LoVo (cell line): ENCODE results near the gene LRIF1.
"Not testable (repeated sequence)": the region's sequence is repeated elsewhere in the genome, so short reads cannot be mapped to it uniquely, and the experiment has no call there.

Experiments used
- DNase-seq: peaks from one replicate; pipeline ENCODE4 v3.0.0-alpha.2; 2016; ENCODE audit warnings: low spot score

LRIF1 gene

DNA sequence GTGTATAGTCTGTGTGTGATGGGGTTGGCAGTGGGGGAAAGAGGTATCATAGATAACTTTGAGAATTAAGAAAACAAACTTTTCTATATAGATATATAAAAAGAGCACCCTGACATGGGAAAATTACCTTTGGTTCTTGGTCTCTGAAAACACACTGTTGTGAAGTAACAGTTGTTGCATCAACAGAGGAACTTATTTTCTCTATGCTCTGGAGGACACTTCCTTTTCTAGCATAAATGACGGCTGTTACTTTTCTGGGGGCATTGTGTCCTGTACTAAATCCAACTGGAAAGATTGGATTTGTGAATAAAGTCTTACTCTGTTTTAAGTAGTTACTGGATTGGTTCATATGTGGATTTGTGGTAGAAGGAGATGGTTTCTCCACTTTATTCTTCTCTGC lies 12.6 kb downstream of the LRIF1 start:
- no peak for DNase-seq

DNA sequence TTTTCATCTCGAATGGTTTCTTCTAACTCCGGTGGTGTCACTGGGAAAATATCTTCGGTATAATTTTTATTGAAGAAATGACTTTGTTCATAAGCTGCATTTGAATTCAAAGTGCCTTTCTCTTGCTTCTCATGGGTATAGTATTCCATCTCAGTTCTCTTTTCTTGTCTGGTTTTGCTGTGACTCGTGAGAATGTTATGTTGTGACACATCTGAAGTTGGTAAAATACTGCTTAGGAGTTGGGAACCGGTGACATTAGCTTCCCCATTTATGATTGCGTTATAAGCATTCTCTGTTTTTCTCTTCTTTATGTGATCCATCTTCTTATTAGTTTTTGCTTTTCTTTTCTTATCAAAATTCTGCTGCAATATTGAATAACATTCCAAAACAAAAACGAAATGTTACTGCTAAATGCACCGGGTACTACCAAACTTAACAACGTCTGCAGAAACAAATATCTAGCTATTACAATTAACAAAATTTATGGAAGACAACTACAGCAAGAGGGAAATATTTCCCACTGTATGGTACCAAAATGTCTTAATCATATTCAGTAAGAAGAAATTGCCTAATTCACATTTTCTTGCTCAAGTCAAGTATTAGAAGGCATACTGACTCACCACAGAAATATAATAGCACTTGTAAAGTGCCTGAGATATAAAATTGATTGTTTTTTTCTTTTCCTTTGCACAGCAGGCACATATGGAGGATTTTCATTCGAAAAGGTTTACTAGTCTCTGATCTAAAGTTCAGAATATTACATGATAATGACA lies 15.5 kb downstream of the LRIF1 start:
- no peak for DNase-seq

DNA sequence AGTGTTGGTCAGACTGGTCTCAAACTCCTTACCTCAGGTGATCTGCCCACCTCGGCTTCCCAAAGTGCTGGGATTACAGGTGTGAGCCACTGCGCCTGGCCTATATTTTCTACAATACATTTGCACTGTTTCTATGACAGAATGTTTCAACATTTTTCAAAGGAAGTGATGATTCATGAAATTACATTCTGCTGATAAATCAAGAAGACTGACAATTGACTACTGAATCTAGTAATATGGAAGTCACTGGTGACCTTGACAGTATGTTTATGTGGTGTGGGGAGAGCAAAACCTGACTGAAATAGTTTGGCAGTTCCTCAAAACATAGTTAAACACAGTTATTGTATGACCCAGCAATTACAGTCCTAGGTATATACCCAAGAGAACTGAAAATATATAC lies 18.1 kb downstream of the LRIF1 start:
- DNase-seq = no peak

DNA sequence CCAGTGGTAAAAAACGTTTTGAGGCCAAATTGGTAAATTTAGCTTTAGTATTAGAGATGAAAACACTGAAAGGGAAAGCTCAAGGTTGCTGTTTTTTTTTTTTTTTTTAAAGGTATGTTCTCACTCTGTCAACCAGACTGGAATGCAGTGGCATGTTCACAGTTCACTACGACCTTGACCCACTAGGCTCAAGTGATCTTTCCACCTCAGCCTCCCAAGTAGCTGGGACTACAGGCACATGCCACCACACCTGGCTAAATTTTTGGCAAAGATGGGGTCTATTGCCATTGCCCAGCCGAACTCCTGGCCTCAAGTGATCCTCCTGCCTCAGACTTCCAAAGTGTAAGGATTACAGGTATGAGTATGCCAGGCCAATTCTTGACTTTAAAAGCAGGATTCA lies 18.9 kb downstream of the LRIF1 start:
- no peak for DNase-seq

DNA sequence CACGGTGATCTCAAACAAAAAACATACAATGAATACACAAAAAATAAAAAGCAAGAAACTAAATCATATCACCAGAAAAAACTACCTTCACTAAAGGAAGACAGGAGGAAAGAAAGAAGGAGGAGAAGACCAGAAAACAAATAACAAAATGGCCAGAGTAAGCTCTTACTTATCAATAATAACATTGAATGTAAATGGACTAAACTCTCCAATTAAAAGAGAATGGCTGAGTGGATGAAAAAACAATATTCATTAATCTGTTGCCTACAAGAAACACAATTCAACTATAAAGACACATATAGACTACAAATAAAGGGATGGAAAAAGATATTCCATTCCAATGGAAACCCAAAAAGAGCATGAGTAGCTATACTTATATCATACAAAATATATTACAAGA lies 27.2 kb downstream of the LRIF1 start:
- DNase-seq = no peak

DNA sequence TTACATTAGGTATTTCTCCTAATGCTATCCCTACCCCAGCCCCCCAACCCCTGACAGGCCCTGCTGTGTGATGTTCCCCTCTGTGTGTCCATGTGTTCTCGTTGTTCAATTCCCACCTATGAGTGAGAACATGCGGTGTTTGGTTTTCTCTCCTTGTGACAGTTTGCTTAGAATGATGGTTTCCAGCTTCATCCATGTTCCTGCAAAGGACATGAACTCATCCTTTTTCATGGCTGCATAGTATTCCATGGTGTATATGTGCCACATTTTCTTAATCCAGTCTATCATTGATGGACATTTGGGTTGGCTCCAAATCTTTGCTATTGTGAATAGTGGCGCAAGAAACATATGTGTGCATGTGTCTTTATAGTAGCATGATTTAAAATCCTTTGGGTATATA lies 32.6 kb downstream of the LRIF1 start:
- DNase-seq = not testable (repeated sequence)

DNA sequence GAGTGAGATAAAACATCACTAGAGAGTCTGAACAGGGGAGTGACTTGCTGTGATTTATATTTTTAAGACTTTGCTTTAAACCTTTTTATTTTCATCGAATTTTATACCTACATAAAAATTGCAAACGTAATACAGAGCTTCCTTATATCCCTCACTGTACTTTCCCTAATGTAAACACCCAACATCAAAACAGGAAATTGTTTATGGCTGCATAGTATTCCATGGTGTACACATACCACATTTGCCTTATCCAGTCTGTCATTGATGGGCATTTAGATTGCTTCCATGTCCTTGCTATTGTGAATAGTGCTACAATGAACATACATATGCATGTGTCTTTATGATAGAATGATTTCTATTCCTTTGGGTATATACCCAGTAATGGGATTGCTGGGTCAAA lies 34.8 kb downstream of the LRIF1 start:
- no peak for DNase-seq

DNA sequence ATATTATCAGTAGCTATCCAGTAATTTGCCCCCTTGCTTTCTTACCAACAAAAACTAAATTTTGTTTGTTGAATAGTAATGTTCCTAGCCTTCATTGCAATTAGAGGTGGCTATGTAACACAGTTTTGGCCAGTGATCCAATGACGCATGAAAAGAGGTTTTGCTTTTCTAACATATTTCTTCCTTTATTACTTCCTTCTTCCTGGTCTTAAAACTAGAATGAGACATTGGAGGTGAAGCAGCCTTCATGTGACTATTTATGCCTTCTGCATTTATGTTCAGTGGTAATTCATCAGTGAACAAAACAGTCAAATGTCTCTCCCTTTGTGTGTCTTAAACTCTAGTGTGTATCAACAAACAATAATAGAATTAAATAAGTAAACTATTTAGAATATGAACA lies 35.5 kb downstream of the LRIF1 start:
- DNase-seq = peak; percentile 14

DNA sequence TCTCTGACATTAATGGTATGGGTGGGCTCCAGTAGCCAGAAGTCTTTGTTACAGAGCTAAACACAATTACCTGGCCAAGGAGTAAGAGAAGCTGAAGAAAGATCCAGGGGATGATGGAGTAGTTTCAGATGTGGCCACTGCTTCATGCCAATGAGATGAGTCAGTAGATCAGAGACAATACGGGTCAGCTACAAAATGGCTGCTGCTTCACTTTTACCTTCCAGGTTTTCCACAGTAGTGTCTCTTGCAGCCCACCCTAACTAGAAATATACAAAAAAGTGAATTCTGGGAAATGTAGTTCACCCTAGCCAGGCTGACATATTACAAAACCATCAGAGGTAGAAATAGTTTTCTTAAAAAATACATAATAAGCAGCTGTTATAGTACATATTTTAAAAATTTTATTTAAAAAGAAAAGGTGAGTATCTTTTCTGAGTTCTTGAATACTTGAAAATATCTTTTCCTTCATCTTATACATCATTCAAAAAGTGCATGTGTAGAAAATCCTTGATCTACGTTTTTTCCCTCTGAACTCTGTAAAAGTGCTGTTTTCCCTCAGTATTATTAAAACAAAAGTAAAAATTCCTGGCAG lies 36.1 kb downstream of the LRIF1 start:
- peak; percentile 51 for DNase-seq

DNA sequence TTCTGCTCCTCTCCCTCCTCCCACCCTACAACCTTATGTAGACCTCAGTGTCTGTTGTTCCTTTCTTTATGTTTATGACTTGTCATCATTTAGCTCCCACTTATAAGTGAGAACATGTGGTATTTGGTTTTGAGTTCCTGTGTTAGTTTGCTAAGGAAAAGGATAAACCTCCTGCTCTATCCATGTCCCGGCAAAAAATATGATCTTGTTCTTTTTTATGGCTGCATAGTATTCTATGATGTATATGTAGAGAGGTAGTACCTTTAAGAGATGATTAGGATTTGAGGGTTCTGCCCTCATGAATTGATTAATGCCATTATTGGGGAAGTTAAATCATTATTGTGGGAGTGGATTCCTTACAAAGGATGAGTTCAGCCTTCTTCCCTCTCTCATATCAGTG lies 41.8 kb downstream of the LRIF1 start:
- no peak for DNase-seq

DNA sequence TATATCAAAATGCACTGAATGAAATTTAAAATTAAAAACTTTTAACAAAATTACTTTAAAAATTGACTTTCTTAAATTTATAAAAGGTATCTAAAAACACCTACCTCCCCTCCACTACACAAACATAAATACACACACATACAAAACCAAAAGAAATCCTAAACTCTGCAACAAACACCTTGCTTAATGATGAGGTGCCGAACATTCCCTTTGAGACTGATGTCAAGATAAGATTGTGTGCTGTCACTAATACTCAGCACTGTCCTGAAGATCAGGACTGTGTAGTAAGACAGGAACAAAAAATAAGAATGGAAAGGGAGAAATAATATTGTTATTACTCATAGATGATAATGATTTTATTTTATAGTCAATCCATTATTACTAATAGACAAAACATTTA lies 45.7 kb downstream of the LRIF1 start:
- DNase-seq = no peak

DNA sequence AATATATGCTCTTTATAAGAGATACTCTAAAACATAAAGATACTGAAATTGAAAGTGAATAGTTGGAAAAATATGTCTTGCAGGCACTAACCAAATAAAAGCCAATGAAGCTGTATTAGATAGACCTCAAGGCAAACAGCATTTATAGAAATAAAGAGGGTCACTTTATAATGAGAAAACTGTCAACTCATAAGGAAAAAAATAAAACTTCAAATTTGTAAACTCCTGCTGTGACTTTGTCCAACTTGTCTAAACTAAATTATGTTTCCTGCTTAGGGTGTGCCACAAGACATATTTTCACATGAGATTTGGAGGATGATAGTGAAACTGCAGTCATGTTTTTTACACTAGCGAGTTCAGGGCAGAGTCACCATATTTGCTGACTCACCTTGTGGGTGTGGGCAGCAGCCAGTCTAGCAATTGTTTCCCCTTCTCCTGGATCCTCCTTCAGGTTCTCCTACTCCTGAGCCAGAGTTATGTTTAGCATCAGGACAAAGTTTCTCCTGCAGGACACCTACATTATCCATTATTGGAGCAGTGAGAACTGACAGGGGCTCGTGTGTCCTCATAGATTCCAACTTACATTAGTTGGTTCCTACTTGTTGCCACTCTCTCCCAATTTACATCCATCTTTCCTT lies 46.9 kb downstream of the LRIF1 start:
- DNase-seq = peak; percentile 76

DNA sequence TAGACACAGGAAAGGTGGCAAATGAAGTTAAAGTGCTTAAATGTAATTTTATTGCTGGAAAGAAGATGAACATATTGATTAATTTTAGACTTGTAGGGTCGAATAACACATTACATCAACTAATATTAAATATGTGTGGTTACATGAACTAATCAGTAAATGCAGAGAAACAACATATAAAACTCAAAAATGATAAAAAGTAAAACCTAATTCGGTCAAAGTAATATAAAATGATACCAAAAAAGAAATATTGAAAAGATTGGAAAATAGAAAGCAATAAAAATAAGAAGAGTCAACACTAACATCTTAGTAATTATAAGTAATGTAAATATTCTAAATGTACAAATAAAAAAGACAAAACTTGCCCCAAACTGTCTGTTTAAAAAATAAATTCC lies 47.5 kb downstream of the LRIF1 start:
- no peak for DNase-seq

DNA sequence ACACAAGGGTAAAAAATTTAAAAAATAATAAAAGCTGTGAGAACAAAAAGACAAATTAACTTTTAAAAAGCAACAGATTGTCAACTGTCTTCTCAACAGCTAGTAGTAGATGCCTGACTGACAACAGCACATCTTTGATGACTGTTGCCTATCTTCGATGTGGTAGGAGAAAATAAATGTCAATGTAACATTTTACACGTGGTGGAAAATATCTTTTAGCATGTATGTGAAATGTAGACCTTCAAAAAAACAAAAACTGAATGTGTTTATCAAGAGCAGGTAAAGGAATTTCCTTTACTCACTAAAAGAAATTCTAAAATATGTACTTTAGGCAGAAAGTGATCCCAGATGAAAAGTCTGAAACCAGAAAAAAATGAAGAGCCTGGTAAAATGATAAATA lies 47.9 kb downstream of the LRIF1 start:
- no peak for DNase-seq

DNA sequence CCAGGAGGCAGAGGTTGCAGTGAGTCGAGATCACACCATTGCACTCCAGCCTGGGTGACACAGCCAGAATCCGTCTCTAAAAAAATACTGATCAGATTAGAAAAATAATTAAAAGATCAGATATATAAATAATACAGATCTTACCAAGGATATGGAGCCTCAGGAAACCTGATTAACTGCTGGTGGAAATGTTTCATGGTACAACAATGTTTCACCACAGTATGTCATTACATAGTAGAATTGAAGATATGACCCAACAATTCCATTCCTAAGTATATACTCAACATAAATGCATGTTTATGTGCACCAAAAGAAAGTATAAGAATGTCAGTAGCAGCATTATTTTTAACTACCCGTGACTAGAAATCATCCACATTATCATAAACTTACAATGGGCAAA lies 49.0 kb downstream of the LRIF1 start:
- DNase-seq = no peak

DNA sequence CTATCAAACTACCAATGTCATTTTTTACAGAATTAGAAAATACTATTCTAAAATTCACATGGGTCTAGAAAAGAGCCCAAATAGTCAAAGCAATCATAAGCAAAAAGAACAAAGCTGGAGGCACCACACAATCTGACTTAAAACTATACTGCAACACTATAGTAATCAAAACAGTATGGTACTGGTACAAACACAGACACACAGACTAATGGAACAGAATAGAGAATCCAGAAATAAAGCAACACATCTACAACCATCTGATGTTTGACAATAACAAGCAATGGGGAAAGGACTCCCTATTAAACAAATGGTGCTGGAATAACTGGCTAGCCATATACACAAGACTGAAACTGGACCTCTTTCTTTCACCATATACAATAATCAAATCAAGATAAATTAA lies 50.9 kb downstream of the LRIF1 start:
- no peak for DNase-seq

DNA sequence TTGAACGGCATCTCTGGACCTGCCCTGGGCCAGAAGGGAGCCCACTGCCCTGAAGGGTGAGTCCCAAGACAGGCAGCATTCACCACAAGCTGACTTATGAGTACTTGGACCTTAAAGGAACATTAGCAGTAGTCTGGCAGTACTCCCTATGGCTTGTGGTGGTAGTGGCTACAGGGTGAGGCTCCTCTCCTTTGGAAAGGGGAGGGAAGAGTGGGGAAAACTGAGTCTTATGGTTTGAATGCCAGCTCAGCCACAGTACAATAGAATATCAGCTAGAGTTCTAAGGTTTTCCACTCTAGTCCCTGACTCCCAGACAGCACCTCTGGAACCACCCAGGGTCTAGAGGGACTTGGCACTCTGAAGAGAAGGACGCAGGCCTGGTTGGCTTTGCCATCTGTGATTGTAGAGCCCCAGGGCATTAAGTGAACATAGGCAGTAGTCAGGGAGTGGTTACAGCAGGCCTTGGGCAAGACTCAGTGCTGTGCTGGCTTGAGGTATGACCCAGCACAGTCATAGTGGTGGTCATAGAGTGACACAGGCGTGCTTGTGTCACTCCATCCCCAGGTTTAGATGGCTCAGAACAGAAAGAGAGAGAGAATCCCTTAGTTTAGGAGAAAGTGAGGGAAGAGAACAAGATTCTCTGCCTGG lies 59.7 kb downstream of the LRIF1 start:
- DNase-seq = no peak

DNA sequence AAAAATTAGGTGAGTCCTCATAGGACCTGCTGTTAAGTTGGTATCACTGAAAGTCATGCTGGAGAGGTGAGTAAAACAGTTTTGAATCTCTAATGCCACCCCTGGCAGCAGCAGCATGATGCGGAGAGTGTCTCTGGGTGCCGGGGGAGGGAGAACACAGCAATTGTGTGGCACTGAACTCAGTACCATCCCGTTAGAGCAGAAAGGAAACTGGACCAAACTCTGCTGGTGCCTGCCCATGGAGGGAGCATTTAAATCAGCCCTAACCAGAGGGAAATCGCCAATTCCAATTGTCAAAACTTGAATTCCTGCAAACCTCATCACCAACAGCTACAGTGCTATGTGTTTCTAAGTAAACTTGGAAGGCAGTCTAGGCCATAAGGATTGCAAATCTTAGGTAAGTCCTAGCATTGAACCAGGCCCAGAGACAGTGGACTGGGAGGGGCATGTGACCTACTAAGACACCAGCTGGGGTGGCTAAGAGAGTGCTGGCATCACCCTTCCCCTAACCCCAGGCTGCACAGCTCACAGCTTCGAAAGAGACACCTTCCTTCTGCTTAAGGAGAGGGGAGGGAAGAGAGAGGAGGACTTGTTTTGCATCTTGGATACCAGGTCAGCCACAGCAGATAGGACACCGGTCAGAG lies 60.8 kb downstream of the LRIF1 start:
- no peak for DNase-seq

DNA sequence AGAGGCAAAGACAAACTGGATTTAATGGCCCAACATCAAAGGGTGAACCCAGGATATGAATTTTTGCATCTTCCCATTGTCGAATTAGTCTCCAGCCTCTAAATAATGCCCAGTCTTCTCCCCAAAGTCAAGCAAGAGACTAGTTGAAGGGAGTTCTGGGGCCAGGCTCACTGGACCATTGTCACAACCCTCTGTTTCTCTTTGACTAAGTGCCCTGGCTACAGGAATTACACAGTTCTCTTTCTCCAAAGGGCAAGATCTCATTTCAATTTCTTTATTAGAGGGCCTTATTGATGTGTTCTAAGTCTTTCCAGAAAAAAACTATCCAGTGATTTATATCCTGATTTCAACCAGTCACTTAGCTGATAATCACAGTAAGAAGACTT lies 64.3 kb downstream of the LRIF1 start:
- no peak for DNase-seq

DNA sequence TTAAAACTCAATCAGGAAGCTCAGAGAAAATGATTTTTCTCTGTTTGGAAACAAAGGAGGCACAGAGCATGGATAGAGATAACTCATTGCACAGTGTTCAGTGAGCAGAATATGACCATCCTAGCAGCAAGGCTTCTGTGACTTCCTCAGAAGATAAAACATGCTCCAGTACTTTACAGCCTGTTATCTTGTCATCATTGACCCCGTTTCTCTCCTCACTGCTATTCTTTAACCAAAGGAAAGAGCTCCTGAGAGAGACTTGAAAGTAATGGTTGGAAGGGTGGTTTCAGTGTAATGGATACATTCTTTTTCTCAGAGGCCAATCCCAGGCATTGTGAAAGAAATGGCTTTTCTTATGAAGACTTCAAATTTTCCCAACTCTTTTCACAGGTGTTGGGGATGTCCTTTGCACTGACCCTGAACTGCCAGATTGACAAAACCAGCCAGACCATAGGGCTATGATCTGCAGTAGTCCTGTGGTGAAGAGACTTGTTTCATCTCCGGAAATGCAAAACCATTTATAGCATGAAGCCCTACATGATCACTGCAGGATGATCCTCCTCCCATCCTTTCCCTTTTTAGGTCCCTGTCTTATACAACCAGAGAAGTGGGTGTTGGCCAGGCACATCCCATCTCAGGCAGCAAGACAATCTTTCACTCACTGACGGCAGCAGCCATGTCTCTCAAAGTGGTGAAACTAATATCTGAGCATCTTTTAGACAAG lies 64.8 kb downstream of the LRIF1 start:
- no peak for DNase-seq

DNA sequence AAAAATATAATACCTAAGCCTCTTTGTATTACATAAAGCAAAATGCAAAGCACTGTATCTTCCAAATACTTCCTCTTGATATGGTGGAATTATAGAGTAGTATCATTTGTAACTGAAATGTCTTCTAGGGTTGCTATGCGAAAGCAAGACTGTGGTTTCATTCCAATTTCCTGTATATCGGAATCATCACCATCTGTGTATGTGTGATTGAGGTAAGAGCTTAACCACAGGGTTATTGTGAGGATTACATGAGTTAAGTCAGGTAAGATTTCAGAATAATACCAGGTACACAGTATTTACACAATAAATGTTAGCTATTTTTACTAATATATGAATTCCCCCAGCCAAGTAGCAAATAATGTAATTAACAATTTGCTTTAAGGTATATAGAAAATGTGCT lies 66.0 kb downstream of the LRIF1 start:
- DNase-seq = no peak
